HTR-8/SVneo (cell line): Measurements from ENCODE around the gene NOX1.

ENCODE experiments used
- DNase-seq: peaks from one replicate; pipeline ENCODE4 v3.0.0; 2011; ENCODE audit warnings: low spot score, mixed read lengths; ENCODE audit not compliant: insufficient read length
- FAIRE-seq: peaks from 2 replicates; lab custom pipeline; 2011; peaks lifted over from hg19 to GRCh38; lab: Jason Lieb, UNC

The NOX1 gene

DNA sequence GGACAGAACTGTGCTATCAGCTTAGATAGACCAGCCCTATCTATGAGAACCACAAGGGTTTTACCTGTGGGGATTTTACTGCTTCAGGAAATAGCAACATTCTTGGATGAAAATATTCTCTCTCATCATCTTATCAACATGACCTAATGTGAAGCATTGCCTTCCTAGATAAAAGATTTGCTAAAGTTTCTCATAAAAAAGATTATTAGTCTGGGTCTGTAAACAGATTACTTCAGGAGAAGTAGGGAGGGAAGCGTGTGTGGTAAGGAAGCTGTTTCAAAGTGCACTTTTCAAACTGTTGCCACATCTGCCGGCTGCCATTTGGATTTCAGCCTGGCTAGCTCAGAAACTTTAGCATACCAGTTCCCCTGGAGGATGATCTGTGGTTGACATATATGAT, at the start of gene NOX1:
Gene NOX1 (minus strand): TSS at position 35 of the 400 bp plus-strand sequence. CDS start 220 bp downstream, outside the sequence.
- FAIRE-seq (no peak), DNase-seq (no peak)

DNA sequence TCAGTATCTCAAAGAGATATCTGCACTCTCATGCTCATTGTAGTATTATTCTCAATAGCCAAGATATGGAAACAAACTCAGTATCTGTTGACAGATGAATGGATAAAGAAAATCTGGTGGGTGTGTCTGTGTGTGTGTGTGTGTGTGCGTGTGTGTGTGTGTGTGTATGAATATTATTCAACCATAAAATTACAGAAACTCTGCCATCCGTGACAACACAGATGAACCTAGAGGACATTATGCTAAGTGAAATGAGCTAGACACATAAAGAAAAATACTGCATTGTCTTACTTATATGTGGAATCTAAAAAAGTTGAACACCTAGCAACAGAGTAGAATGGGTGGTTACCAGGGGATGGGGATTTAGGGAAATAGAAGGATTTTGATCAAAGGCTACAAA, 41.4 kb upstream of the NOX1 start:
- DNase-seq (no peak), FAIRE-seq (no peak)

DNA sequence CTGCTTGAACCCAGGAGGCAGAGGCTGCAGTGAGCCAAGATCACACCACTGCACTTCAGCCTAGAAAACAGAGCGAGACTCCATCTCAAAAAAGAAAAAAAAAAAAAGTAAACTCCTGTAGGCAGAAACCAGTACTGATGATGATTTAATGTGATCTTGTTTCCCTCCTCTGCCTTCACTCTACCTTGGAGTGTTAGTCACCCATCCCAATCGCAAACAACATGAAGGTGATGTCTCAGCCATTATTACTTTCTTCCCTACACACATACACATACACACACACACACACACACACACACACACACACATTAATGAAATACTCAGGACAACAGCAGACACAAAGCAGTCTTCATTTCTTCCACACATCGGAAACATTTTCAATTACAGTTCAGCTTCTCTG, 39.0 kb upstream of the NOX1 start:
- FAIRE-seq, result no peak
- DNase-seq, result no peak

DNA sequence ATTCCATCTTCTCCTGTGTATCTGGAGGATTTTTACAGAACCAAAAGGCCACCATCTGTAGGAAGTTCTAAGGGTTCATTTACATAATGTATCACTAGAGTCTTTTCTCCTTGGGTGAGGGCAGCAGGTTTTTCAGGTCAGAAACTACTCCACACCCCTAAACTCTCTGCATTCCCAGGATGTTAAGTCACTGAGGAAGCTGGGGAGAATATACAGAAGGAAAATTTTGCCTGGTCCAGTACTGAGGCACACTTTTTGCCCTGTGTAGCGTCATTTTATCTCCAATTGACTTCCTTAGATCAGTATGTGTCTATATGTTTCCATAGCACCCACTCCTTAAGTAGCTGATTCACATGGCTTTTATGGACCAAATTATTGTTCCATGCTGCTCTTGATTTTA, 37.6 kb upstream of the NOX1 start:
- DNase-seq (no peak), FAIRE-seq (no peak)

DNA sequence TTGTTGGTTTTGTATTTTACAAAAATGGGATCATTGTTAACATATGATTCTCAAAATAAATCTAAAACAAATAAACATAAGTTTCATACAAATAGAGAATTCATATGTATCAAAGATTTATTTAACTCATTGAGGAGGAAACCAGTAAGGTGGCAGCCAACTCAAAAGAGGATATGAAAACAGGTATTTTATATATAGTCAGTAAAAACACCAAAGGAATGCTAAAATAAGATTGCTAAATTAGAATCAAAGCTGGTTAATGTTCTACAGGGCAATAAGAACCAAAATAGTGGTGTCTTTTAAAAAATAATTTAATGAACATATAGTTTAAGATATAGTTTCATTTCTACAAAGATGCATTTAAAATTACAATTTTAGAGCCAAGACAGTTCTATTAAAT, 31.5 kb upstream of the NOX1 start:
- no peak for FAIRE-seq
- DNase-seq, result no peak

DNA sequence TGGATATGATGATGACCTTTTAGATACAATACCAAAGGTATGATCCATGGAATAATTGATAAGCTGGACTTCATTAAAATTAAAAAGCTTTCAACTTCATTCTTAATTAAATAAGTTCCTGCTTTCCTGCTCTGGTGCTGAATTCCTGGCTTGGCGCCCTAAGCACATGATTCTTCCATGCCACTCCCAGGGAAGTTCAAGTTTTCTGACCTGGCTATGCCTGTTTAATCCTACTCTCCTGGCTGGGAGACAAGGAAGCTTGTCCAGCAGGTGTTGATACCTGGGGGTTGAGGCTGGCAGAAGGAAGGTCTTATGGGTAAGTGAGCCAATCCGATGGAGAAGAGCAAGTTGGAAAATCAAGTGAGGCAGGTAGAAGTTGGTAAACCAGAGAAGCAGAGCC, 30.3 kb upstream of the NOX1 start:
- FAIRE-seq (no peak), DNase-seq (no peak)

DNA sequence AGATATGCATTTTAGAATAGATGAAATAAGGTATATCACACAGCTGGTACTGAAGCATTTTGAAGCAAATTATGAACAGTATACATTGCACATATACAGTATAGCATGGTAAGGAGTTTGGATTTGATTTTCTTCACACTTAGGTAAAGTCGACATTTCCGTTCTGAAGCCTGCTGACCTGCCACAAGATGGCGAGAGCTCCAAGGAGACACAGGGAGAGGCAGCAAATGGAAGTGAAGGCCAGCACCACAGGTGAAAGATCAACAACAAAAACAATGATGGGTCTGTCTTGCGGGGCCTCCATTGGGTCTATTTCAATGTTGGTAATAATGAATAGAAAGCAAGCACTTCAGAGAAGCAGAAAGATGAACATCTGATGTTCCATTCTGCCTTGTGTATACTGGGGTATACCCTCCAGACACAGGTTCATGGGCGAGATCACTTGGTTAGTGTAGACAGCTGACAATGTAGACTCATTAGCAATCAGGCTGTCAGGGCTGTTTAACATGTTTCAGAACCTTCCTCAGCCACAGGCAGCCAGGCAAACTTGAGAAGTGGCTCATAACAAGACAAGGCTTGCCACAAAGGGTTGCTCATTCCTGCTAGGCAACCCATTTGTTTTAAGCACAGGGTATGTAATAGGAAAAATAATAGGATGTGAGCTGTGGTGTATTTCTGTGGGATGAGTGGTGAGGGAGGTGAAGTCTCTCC, 21.4 kb upstream of the NOX1 start:
- no peak for FAIRE-seq
- peak; percentile 3 for DNase-seq

DNA sequence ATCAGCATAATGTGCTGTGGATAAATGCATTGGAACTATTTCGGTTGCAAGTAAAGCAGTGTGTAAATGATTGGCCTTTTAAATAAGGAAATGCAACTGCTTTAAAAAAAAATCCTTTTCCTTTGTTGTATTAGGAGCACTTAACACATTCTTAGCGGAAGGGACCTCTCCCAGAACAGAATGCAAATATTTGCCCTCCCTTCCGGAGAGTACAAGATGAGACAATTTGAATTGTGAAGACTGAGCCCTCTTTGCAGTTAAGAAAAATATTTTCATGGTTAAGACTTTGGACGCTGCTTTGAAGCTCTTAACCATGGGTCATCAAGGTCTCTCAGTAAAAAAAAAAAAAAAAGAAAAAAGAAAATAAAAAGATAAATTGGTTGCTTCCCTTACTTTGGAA, 9.5 kb upstream of the NOX1 start:
- no peak for DNase-seq
- no peak for FAIRE-seq

DNA sequence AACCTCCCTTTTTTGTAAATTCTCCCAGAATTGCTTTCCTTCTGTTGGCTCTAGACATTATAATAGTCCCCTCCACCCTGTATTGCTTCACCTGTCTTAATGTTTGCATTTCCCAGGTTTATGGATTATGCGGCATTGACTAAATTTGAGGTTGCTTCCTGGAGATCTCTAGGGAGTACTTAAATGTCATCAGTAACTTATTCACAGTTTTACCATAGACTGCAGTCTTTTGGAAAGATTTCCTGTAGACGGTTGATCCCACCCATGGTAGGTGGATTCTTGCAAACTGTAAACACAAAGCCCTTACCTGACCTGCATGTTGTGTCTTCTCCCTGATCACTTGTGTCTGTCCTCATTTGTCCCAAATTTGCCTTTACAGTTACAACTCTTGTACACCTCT, 6.2 kb upstream of the NOX1 start:
- DNase-seq (no peak), FAIRE-seq (no peak)

DNA sequence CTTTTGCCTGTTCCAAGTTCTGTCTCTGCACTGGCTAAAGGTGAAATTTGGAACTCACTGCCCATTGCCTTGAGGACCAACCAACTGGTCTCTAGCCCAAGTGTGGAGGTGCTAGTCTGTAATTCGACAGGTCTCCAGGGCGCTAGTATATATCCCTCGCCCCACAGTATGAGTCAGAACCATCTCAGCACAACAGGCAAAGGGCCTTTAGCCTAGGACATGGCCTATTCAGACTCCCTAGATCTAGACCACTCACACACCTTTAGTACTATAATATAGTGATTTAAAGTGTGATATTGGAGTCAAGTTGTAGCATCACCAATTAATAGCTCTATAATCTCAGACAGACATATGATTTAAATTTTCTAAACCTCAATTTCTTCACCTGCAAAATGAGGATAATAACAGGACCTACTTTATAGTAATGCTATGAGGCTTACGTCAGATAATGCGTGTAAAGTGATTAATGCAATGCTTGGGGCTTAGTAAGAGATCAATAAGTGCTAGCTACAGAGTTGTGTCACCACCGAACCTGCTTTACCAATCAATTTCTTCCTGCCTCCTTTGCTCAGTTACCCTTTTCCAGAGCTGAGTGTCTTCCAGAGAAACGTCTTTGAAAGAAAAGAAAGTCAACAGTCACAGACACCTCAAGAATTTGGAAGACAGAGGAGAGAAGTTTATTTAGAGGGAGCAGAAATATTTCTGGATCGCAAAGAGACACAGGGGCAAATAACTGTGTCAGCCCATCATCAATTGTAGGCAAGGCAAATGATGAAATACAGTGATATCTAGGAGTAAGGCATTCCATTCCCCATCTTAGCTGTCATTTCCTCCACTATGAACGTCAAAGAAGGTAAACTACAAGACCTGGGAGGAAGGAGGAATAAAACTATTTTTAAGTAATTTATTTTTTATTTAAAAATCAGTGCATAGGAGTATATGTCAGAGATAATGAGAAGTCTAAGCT, 2.3 kb downstream of the NOX1 start:
- no peak for FAIRE-seq
- no peak for DNase-seq

DNA sequence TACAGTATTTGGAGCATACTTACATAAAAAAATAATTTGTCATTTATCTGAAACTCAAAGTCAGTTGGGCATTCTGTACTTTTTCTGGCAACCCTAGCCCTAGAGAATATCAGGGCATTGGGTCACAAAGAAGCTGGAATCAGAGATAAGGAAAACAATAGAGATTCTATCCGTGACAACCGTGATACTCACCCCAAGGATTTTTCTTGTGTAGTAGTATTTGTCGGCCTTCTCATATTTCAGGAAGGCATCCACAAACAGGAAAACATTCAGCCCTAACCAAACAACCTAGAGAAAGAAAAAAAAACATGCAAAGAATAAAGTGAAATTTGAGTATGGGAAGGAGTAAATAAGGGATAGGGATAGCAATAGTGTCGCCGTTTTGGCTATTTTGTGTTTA, 3.6 kb downstream of the NOX1 start:
- FAIRE-seq, result no peak
- no peak for DNase-seq

DNA sequence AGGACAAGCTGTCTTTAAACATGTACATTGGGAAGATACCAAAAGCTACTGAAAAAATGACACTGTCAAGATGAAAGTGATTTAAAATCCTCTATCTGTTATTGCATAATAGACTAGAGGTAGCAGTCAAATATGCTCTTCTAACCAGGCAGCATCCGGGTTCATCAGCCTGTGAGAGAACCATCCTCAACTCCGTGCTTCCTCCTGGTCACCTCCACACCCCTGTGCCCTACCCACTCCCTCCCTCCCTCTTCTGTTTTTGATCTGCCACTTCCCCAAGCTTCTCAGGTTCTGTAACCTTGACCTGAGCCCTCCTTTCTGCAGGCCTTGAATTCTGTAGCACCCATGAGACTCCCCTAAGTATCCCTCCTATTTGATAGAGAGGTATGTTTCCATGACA, 5.9 kb downstream of the NOX1 start:
- no peak for FAIRE-seq
- DNase-seq, result no peak

DNA sequence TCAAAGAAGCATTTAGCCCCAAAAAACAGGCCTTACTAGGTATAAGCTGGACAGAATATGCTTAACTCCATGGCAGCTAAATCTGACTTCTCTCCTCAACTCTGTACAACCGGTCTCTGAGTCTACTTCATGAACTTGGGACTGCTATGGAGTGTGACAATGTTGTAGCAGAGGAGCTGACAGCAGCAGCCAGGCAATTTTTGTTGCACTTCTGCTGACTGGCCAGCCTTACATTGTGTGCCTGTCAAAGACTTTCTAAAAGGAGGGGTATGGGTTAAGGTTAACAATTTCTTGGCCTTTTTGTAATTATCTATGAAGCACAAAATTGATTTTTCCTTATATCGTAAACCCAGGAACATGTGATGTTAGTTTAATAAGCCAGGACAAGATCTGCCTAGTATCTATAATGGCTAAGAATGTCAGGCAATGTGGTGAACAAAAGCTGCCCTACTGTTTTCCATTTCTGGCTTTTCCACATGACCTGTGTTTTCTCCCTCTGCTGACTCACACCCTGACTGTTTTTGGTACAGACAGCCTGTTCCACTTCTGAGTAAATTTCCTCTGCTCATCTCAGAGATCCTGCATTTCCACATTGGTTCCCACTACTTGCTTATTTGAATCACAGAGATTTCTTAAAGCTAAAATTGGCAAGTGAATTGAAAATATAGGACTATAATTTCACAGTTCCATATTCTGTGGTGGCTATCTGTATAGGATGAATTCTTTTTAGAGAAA, 9.3 kb downstream of the NOX1 start:
- FAIRE-seq, result no peak
- no peak for DNase-seq

DNA sequence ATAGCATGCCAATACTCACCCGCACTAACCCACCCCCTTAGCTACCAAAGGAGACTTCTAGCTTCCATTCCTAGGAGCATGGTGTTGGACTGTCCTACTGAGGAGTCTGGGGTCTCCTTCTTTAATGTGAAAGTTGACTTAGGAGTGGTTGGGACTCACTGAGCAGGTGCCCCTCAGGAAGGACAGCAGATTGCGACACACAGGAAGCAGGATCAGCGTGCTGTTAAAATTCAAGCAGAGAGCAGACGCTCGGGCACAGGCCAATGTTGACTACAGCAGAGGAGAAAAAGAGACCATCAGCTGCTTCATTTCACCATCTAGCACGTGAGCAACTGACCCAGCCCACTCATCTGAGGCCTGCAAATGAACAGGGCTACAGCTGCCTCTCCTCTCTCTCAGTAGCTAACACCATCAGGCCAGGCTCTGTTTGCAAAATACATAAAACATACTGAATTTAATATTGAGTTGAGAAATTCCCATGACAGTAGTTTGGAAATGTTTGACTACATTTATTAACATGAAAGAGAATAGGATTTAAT, 10.8 kb downstream of the NOX1 start:
- no peak for DNase-seq
- FAIRE-seq, result no peak

DNA sequence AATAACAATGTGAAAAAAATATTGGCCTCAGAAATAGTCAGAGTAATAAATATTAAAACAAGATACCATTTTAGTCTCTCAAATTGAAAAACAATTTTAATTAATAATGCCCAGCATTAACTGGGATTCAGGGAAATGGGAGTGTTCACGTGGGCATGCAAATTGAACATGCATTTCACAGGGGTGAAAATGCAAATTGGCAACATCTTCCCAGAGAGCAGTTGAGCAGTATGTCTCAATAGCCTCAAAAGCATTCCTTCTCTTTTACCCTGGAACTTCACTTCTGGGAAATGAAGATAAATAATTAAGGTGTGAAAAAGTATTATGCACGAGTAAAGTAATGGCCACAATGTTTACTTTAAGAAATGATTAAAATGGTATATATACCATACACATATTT, 21.3 kb downstream of the NOX1 start:
- FAIRE-seq (no peak), DNase-seq (no peak)

DNA sequence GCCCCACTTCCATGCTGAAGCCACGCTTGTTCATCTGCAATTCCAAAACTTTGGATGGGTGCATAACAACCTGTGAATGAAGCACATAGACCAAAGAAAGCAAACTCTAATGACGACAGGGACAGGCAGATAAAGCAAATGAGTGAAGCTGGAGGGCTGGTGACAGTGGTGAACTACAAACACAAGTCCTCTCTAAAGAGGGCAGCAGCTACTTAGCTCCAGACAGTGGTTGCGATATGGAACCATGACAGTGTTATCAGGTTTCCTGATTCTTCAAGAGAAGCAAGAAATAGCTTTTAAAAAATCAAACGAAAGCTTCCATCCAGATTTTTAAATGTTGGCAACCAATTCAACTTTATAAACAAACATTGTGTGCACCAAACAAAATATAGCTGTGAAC, 23.8 kb downstream of the NOX1 start:
- DNase-seq (no peak), FAIRE-seq (no peak)

DNA sequence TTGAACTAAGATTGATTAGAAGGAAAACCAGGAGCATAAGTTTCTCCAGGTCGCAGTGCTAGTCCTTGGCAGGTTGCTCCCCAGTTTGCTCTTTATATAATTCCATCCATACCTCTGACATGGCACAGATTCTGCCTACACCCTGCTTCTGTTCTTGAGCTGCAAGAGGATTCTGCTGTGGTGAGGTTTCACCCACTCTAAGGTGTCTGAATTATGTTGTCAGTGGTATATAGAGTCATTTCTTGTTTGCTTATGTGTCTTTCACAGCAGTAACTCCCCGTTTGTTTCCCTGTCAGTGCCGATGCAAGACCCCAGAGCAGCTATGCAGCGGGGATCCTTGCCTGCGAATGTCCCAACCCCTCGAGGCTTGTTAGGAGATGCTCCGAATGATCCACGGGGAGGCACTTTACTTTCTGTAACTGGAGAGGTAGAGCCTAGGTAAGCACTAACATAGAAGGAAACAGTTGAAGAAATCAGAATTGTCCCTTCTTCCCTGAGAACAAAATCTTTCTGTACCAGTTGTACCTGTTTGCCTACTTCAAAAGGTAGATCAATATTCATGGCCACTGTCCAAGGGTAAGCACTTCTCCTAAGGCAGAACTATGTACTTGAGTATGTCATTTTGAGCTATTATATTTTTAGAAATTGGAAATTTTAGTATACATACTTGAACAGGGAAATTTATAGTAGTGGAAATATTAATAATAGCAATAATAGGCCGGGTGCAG, 42.8 kb downstream of the NOX1 start:
- FAIRE-seq (no peak), DNase-seq (no peak)

DNA sequence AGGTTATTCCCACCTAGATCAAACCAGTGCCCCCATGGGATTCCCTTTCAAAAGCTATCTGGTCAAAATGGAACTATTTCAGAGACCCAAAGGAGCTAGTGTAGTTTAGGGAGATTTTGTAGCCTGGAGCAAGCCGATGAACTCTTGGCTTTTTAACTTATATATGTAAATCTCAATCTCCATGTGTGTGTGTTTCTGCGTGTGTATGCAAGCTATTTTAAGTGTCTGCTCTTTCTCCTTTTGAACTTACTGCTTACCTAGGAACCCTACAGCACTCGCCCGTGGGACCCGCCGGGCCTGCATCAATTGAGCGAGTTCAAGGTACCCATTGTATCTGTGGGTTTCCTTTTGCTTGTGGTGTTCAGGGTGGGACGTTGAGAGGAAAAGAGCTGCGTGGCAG, 43.6 kb downstream of the NOX1 start:
- no peak for DNase-seq
- no peak for FAIRE-seq

DNA sequence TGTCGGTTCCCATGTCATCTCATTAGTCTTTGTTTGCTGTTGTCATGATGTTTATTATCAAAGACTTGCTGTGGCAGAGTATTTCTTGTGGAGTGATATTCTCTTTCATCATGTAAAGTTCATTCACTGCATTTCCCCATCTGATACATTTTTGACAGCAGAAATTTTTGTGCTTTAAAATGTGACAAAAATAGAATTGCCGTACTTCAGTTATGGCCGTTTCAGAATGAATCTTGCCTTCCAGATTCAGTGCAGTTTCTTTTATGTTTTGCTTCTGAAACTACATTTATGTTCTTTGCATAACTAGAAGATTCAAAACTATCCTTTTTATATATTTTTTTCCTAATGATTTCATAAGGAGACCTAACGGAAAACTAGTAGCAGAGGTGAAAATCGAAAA, 44.0 kb downstream of the NOX1 start:
- no peak for FAIRE-seq
- DNase-seq, result no peak

DNA sequence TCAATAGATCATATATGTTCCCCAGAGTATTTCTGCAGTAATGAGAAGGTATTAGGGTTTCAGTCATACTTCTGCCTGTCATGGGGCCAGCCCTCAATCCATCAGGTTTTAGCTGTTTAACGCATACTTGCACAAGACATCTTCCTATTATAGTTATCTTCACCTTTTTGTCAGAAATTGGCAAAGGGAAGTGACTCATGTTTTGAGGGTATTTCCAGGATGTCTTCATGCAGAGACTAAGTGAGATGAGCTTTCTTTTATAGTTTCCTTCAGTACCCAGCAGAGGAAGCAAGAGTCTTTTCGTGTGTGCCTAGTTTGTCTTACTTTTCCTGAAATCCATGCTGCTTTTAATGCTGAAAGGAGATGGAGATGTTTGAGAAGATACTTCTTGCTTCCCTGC, 44.4 kb downstream of the NOX1 start:
- DNase-seq, result no peak
- FAIRE-seq, result no peak
